ENCODE measurements around the gene TMEM61. TPM values are rescaled to one million over a fixed set of nuclear protein-coding genes. Genes with fewer than 3 reads are reported as not detected.

Gene TMEM61
- total RNA-seq, 1 donor from 2014 or later, result not detected

- Mint-ChIP-seq H3K9me3 (no peaks in the 10 kb centered on the region), H3K27ac (no peak overlapping the region), H3K36me3 (ENCODE audit: low read depth) (no peaks in the 10 kb centered on the region), H3K4me3 (no peak overlapping the region), H3K27me3 (peaks cover 6% of the 10 kb centered on the region), H3K4me1 (no peaks in the 10 kb centered on the region)
- ChIA-PET POLR2A (no interaction called here), CTCF (no interaction called here)
- ATAC-seq (ENCODE audit: low read depth) (no peak), DNase-seq (no peak)
- intact Hi-C loops (cut with micrococcal nuclease), result no loop called here
- no peak for TF ChIP-seq CTCF (IDR thresholded peaks at IDR 0.05)
Measured at GRCh38 chr1:54987919-54988705, 7.7 kb downstream of the TMEM61 start.

GRCh38 chr1:54988975-54989374 lies 8.5 kb downstream of the TMEM61 start:
- Mint-ChIP-seq H3K36me3 (ENCODE audit: low read depth) (no peaks in the 10 kb centered on the region), H3K4me1 (no peaks in the 10 kb centered on the region), H3K27ac (no peak overlapping the region), H3K27me3 (peaks cover under 1% of the 10 kb centered on the region), H3K4me3 (no peak overlapping the region), H3K9me3 (no peaks in the 10 kb centered on the region)
- no peak for ATAC-seq (ENCODE audit: low read depth)
- CTCF ChIA-PET, result no interaction called here
- intact Hi-C loops (cut with micrococcal nuclease), result no loop called here
- no peak for TF ChIP-seq CTCF (IDR thresholded peaks at IDR 0.05)
- POLR2A ChIA-PET, result no interaction called here
- DNase-seq, result no peak

DNA sequence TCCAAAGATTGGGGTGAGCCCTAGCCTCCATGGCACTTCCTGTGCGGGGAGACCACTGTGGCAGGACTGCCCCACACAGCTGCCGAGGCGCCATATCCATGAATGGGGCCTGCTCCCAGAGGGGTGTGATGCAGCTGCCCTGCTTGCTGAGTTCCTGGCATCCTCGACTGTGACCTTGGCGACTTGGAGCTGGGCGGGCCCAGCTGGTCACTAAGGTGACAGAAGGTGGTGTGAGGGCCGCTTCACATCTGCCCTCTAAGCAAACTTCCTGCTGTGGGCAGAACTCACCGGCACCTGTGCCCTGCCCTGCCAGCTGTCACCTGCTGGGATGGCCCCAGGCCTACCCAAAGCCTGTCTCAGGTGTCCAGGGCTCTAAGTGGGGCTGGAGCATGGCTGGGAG lies 9.0 kb downstream of the TMEM61 start:
- intact Hi-C loops (cut with micrococcal nuclease), result no loop called here
- no peak overlapping the region for H3K27ac Mint-ChIP-seq

GRCh38 chr1:54989968-54990810 lies 9.8 kb downstream of the TMEM61 start:
- intact Hi-C loops (cut with micrococcal nuclease), result no loop called here
- CTCF ChIA-PET, result no interaction called here
- no peak overlapping the region for H3K27ac Mint-ChIP-seq
- H3K4me3 Mint-ChIP-seq, result no peak overlapping the region
- ATAC-seq (ENCODE audit: low read depth) (no peak), DNase-seq (no peak)
- POLR2A ChIA-PET, result no interaction called here
- H3K9me3 Mint-ChIP-seq, result no peaks in the 10 kb centered on the region
- no peaks in the 10 kb centered on the region for H3K4me1 Mint-ChIP-seq
- no peaks in the 10 kb centered on the region for H3K36me3 Mint-ChIP-seq (ENCODE audit: low read depth)
- H3K27me3 Mint-ChIP-seq, result peaks cover 9% of the 10 kb centered on the region
- no peak for TF ChIP-seq CTCF (IDR thresholded peaks at IDR 0.05)

More for the DNA sequence above, 9.0 kb downstream of the TMEM61 start:
- Mint-ChIP-seq H3K27me3 (peaks cover 4% of the 10 kb centered on the region), H3K4me1 (no peaks in the 10 kb centered on the region), H3K36me3 (ENCODE audit: low read depth) (no peaks in the 10 kb centered on the region), H3K4me3 (no peak overlapping the region), H3K9me3 (no peaks in the 10 kb centered on the region)
- ChIA-PET POLR2A (no interaction called here), CTCF (no interaction called here)
- no peak for ATAC-seq (ENCODE audit: low read depth)
- no peak for DNase-seq
- no peak for TF ChIP-seq CTCF (IDR thresholded peaks at IDR 0.05)

DNA sequence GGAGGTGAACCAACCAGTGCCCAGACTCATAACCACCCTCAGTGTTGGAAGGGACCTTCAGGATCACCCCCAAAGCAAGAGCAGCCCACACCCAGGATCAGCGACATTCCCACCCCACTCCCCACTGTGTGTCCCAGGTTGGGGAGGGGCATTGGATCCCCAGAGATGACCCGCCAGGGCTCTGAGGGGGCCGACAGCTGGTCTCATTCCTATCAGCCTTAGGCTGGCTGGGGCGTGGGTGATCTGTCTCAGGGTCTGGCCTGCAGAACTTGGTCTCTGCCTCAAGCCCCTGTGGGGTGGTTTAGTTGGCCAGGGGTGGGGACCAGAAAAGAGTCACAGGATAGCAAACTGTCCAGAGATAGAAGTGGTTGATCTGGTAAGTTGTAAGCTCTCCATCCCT lies 10.5 kb downstream of the TMEM61 start:
- intact Hi-C loops (cut with micrococcal nuclease), result no loop called here

More for the DNA sequence above, 10.5 kb downstream of the TMEM61 start:
- no peak overlapping the region for H3K27ac Mint-ChIP-seq
- no peaks in the 10 kb centered on the region for H3K36me3 Mint-ChIP-seq (ENCODE audit: low read depth)
- ATAC-seq (ENCODE audit: low read depth), result no peak
- POLR2A ChIA-PET, result no interaction called here
- H3K4me3 Mint-ChIP-seq, result no peak overlapping the region
- H3K27me3 Mint-ChIP-seq, result peaks cover 16% of the 10 kb centered on the region
- H3K9me3 Mint-ChIP-seq, result no peaks in the 10 kb centered on the region
- no peak for TF ChIP-seq CTCF (IDR thresholded peaks at IDR 0.05)
- H3K4me1 Mint-ChIP-seq, result peaks cover 5% of the 10 kb centered on the region
- no peak for DNase-seq
- CTCF ChIA-PET, result no interaction called here
